ENCODE results near the gene RHOC.

GRCh38 chr1:112686417-112686816 lies 20.5 kb downstream of the RHOC start:
- TF ChIP-seq CTCF (IDR thresholded peaks at IDR 0.05): no peak
- TF ChIP-seq POLR2A (IDR thresholded peaks at IDR 0.05): no peak
